HG03469 (cell line): ENCODE results near the gene SLC34A1.

ENCODE experiments used
- ATAC-seq: cut with Tn5 transposase; IDR thresholded peaks from one replicate; pipeline ENCODE4 v1.9.1; 2021; ENCODE audit warnings: mild to moderate bottlenecking, moderate library complexity, moderate number of reproducible peaks; ENCODE audit not compliant: unreplicated experiment

The SLC34A1 gene

GRCh38 chr5:177385720-177386119 lies 1.5 kb downstream of the SLC34A1 start:
- ATAC-seq = no peak

- no peak for ATAC-seq
Measured at GRCh38 chr5:177386542-177386941, 2.3 kb downstream of the SLC34A1 start.

GRCh38 chr5:177387405-177387804 lies 3.2 kb downstream of the SLC34A1 start:
- ATAC-seq = no peak

- ATAC-seq = no peak
Measured at GRCh38 chr5:177388521-177389052, 4.4 kb downstream of the SLC34A1 start.

- no peak for ATAC-seq
Measured at GRCh38 chr5:177389241-177390169, 5.3 kb downstream of the SLC34A1 start.

- no peak for ATAC-seq
Measured at GRCh38 chr5:177390363-177391300, 6.4 kb downstream of the SLC34A1 start.

- no peak for ATAC-seq
Measured at GRCh38 chr5:177392765-177393164, 8.5 kb downstream of the SLC34A1 start.

GRCh38 chr5:177393206-177393765 lies 9.1 kb downstream of the SLC34A1 start:
- no peak for ATAC-seq

- no peak for ATAC-seq
Measured at GRCh38 chr5:177393990-177394389, 9.8 kb downstream of the SLC34A1 start.

GRCh38 chr5:177396078-177396477 lies 11.8 kb downstream of the SLC34A1 start:
- ATAC-seq = no peak

GRCh38 chr5:177396807-177397206 lies 12.6 kb downstream of the SLC34A1 start:
- ATAC-seq = no peak

- no peak for ATAC-seq
Measured at GRCh38 chr5:177397875-177398390, 13.7 kb downstream of the SLC34A1 start.

GRCh38 chr5:177399997-177400868 lies 16.0 kb downstream of the SLC34A1 start, which contains the start of gene PFN3:
Gene PFN3, minus strand, starts transcription at chr5:177400661. Its CDS starts 85 bp downstream, at chr5:177400576.
- ATAC-seq = no peak

GRCh38 chr5:177402271-177403043 lies 18.2 kb downstream of the SLC34A1 start:
- no peak for ATAC-seq

GRCh38 chr5:177403102-177403791 lies 19.0 kb downstream of the SLC34A1 start:
- ATAC-seq = peak; percentile 3

- ATAC-seq = peak; percentile 35
Measured at GRCh38 chr5:177403792-177404640, 19.8 kb downstream of the SLC34A1 start.

- no peak for ATAC-seq
Measured at GRCh38 chr5:177404641-177405179, 20.5 kb downstream of the SLC34A1 start.
